Measurements from ENCODE around the gene OTOP2.
"Not testable (repeated sequence)": the region's sequence is repeated elsewhere in the genome, so short reads cannot be mapped to it uniquely, and the experiment has no call there.

The OTOP2 gene

GRCh38 chr17:74903034-74903433 lies 21.0 kb upstream of the OTOP2 start:
- no peak for DNase-seq

- DNase-seq, result no peak
These were observed 20.4 kb upstream of the OTOP2 start for GRCh38 chr17:74903671-74904070.

GRCh38 chr17:74904687-74905409 lies 19.2 kb upstream of the OTOP2 start:
- no peak for DNase-seq

GRCh38 chr17:74906214-74906793 lies 17.8 kb upstream of the OTOP2 start:
- not testable (repeated sequence) for DNase-seq

GRCh38 chr17:74907012-74907411 lies 17.1 kb upstream of the OTOP2 start:
- DNase-seq, result no peak

- not testable (repeated sequence) for DNase-seq
These were observed 15.0 kb upstream of the OTOP2 start for GRCh38 chr17:74909097-74909496.

GRCh38 chr17:74911423-74911822 lies 12.7 kb upstream of the OTOP2 start:
- DNase-seq, result not testable (repeated sequence)

- no peak for DNase-seq
These were observed 7.8 kb upstream of the OTOP2 start for GRCh38 chr17:74916136-74916850.

- no peak for DNase-seq
These were observed 7.2 kb upstream of the OTOP2 start for GRCh38 chr17:74916851-74917199.

GRCh38 chr17:74917430-74917829 lies 6.6 kb upstream of the OTOP2 start:
- no peak for DNase-seq

GRCh38 chr17:74918906-74919305 lies 5.2 kb upstream of the OTOP2 start:
- DNase-seq, result no peak

GRCh38 chr17:74919440-74920305 lies 4.4 kb upstream of the OTOP2 start:
- peak; percentile 61 for DNase-seq

GRCh38 chr17:74920306-74920620 lies 3.8 kb upstream of the OTOP2 start:
- no peak for DNase-seq

- DNase-seq, result no peak
These were observed 3.4 kb upstream of the OTOP2 start for GRCh38 chr17:74920642-74921025.

GRCh38 chr17:74921026-74921681 lies 2.9 kb upstream of the OTOP2 start:
- DNase-seq, result no peak

- DNase-seq, result no peak
These were observed 2.3 kb upstream of the OTOP2 start for GRCh38 chr17:74921769-74922168.

GRCh38 chr17:74922172-74922571 lies 1.9 kb upstream of the OTOP2 start:
- no peak for DNase-seq

- peak; percentile 66 for DNase-seq
These were observed 1.2 kb upstream of the OTOP2 start, which contains the start of gene USH1G for GRCh38 chr17:74922694-74923537. Gene USH1G, minus strand, starts transcription at chr17:74923255. Its CDS starts 182 bp downstream, at chr17:74923073.

GRCh38 chr17:74923538-74924249 lies 379 bp upstream of the OTOP2 start:
- DNase-seq, result peak; percentile 70

- no peak for DNase-seq
These were observed 1.2 kb downstream of the OTOP2 start for GRCh38 chr17:74925242-74925641.

- DNase-seq, result no peak
These were observed 4.7 kb downstream of the OTOP2 start for GRCh38 chr17:74928786-74929185.

Data from OCI-M1 (cell line).